ENCODE measurements around the gene MTCL1.

The MTCL1 gene

DNA sequence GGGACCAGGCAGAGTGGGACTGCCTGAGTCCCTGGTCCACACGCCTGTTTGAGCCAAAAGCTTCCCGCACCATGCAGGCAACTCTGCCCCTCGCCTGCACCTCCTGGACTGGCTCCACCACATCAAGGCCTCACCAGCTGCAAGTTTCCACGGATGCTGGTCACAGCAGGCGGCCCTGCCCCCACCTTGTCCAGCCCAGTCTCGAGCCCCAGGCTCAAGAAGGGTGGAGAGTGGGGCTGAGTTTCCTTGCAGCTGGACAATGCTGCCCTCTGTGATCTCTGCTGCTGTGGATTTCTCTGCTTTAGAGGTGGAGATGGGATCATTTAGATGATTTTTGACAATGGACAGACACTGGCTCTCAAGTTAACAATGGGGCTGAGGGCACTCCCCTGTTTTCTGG is 74.9 kb downstream of the MTCL1 start:
- no peaks in the 10 kb centered on the region for H3K4me1 ChIP-seq (ENCODE audit: insufficient read depth, low read length, severe bottlenecking)
- H3K9me2 ChIP-seq (ENCODE audit: low read depth, low read length) = no peaks in the 10 kb centered on the region
- no peaks in the 10 kb centered on the region for H3K9me3 ChIP-seq (ENCODE audit: low read length)
- H3F3A ChIP-seq (ENCODE audit: insufficient read depth, low read length) = no peaks in the 10 kb centered on the region
- no peaks in the 10 kb centered on the region for H4K20me1 ChIP-seq (ENCODE audit: insufficient read depth, low read length)
- no peak overlapping the region for H3K27ac ChIP-seq (ENCODE audit: low read depth, low read length, poor library complexity, severe bottlenecking)
- TF ChIP-seq, protein P1, sequence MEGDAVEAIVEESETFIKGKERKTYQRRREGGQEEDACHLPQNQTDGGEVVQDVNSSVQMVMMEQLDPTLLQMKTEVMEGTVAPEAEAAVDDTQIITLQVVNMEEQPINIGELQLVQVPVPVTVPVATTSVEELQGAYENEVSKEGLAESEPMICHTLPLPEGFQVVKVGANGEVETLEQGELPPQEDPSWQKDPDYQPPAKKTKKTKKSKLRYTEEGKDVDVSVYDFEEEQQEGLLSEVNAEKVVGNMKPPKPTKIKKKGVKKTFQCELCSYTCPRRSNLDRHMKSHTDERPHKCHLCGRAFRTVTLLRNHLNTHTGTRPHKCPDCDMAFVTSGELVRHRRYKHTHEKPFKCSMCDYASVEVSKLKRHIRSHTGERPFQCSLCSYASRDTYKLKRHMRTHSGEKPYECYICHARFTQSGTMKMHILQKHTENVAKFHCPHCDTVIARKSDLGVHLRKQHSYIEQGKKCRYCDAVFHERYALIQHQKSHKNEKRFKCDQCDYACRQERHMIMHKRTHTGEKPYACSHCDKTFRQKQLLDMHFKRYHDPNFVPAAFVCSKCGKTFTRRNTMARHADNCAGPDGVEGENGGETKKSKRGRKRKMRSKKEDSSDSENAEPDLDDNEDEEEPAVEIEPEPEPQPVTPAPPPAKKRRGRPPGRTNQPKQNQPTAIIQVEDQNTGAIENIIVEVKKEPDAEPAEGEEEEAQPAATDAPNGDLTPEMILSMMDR (IDR thresholded peaks at IDR 0.05; ENCODE audit: low read length) = no peak
- TF ChIP-seq EZH2 (IDR thresholded peaks at IDR 0.05; ENCODE audit: borderline replicate concordance, low read length) = no peak
- H3K9ac ChIP-seq (ENCODE audit: low read length) = no peak overlapping the region
- H3K36me3 ChIP-seq (ENCODE audit: insufficient read depth, low read length) = peaks cover 57% of the 10 kb centered on the region
- no peaks in the 10 kb centered on the region for H3K79me2 ChIP-seq (ENCODE audit: insufficient read depth, low read length)
- no peaks in the 10 kb centered on the region for H3K27me3 ChIP-seq (ENCODE audit: insufficient read depth, low read length)
- no peak overlapping the region for H2AFZ ChIP-seq (ENCODE audit: low read length)
- H3K4me2 ChIP-seq (ENCODE audit: low read length) = no peak overlapping the region
- H3K4me3 ChIP-seq (ENCODE audit: low read depth, low read length, poor library complexity, severe bottlenecking) = no peak overlapping the region

DNA sequence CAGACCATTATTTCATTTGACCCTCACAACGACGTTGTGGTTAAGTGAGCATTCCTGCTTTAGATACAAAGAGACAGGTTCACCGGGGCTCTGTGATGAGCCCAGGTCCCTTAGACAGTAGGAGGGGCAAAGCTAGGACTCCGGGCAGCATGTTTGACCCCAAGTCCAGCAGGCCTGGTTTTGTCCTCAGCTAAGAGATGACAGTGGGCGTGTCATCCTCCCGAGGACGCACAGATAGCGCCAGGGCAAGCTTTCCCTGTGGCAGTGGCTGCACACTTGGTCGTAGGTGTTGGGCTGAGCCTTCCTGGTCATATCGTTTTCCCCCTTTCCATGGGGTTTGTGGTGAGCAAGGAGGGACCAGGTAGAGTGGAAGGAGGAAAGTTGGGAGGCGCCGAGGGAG is 76.3 kb downstream of the MTCL1 start:
- Histone ChIP-seq H2AFZ (ENCODE audit: low read length) (no peak overlapping the region), H3K4me2 (ENCODE audit: low read length) (no peak overlapping the region), H3K4me3 (ENCODE audit: low read depth, low read length, poor library complexity, severe bottlenecking) (no peak overlapping the region), H3K9me3 (ENCODE audit: low read length) (no peaks in the 10 kb centered on the region), H3K9me2 (ENCODE audit: low read depth, low read length) (no peaks in the 10 kb centered on the region), H3K27ac (ENCODE audit: low read depth, low read length, poor library complexity, severe bottlenecking) (no peak overlapping the region), H3K79me2 (ENCODE audit: insufficient read depth, low read length) (no peaks in the 10 kb centered on the region), H3K9ac (ENCODE audit: low read length) (no peak overlapping the region), H3F3A (ENCODE audit: insufficient read depth, low read length) (no peaks in the 10 kb centered on the region), H4K20me1 (ENCODE audit: insufficient read depth, low read length) (no peaks in the 10 kb centered on the region), H3K27me3 (ENCODE audit: insufficient read depth, low read length) (no peaks in the 10 kb centered on the region), H3K36me3 (ENCODE audit: insufficient read depth, low read length) (peaks cover 69% of the 10 kb centered on the region), H3K4me1 (ENCODE audit: insufficient read depth, low read length, severe bottlenecking) (no peaks in the 10 kb centered on the region)
- TF ChIP-seq, protein P1 (IDR thresholded peaks at IDR 0.05; ENCODE audit: low read length) = no peak
- TF ChIP-seq EZH2 (IDR thresholded peaks at IDR 0.05; ENCODE audit: borderline replicate concordance, low read length) = no peak

DNA sequence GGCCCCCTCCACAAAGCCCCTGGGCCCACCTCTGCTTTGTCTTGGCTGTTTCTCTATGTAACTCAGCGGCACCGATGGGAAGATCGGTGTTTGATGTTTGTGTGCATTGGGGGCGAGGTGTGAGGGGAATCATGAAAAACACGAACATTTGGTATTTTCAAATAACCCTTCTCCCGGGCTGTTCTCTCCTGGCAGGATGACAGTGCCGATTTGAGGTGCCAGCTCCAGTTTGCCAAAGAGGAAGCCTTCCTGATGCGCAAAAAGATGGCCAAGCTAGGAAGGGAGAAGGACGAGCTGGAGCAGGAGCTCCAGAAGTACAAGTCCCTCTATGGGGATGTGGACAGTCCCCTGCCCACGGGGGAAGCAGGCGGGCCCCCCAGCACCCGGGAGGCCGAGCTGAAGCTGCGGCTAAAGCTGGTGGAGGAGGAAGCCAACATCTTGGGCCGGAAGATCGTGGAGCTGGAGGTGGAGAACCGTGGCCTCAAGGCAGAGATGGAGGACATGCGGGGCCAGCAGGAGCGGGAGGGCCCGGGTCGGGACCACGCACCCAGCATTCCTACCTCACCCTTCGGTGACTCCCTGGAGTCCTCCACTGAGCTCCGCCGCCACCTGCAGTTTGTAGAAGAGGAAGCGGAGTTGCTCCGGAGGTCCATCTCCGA is 78.1 kb downstream of the MTCL1 start:
- TF ChIP-seq, protein P1 (IDR thresholded peaks at IDR 0.05; ENCODE audit: low read length) = no peak
- TF ChIP-seq EZH2 (IDR thresholded peaks at IDR 0.05; ENCODE audit: borderline replicate concordance, low read length) = no peak
- Histone ChIP-seq H3K27ac (ENCODE audit: low read depth, low read length, poor library complexity, severe bottlenecking) (no peak overlapping the region), H3F3A (ENCODE audit: insufficient read depth, low read length) (no peaks in the 10 kb centered on the region), H3K4me3 (ENCODE audit: low read depth, low read length, poor library complexity, severe bottlenecking) (no peak overlapping the region), H3K27me3 (ENCODE audit: insufficient read depth, low read length) (no peaks in the 10 kb centered on the region), H3K9me2 (ENCODE audit: low read depth, low read length) (no peaks in the 10 kb centered on the region), H3K79me2 (ENCODE audit: insufficient read depth, low read length) (no peaks in the 10 kb centered on the region), H4K20me1 (ENCODE audit: insufficient read depth, low read length) (no peaks in the 10 kb centered on the region), H3K9ac (ENCODE audit: low read length) (no peak overlapping the region), H3K36me3 (ENCODE audit: insufficient read depth, low read length) (peaks cover 76% of the 10 kb centered on the region), H3K4me2 (ENCODE audit: low read length) (no peak overlapping the region), H3K9me3 (ENCODE audit: low read length) (no peaks in the 10 kb centered on the region), H3K4me1 (ENCODE audit: insufficient read depth, low read length, severe bottlenecking) (no peaks in the 10 kb centered on the region), H2AFZ (ENCODE audit: low read length) (no peak overlapping the region)
